ENCODE results near the gene SRCIN1. TPM values are rescaled to one million over a fixed set of nuclear protein-coding genes. Genes with fewer than 3 reads are reported as not detected.

The SRCIN1 gene
- total RNA-seq, 2 donors from 2014 or later = 0.52 to 1.1 TPM

GRCh38 chr17:38511150-38512108 is 94.3 kb downstream of the SRCIN1 start:
- TF ChIP-seq, protein P1, sequence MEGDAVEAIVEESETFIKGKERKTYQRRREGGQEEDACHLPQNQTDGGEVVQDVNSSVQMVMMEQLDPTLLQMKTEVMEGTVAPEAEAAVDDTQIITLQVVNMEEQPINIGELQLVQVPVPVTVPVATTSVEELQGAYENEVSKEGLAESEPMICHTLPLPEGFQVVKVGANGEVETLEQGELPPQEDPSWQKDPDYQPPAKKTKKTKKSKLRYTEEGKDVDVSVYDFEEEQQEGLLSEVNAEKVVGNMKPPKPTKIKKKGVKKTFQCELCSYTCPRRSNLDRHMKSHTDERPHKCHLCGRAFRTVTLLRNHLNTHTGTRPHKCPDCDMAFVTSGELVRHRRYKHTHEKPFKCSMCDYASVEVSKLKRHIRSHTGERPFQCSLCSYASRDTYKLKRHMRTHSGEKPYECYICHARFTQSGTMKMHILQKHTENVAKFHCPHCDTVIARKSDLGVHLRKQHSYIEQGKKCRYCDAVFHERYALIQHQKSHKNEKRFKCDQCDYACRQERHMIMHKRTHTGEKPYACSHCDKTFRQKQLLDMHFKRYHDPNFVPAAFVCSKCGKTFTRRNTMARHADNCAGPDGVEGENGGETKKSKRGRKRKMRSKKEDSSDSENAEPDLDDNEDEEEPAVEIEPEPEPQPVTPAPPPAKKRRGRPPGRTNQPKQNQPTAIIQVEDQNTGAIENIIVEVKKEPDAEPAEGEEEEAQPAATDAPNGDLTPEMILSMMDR (IDR thresholded peaks at IDR 0.05) = no peak
- H3K27me3 ChIP-seq = no peaks in the 10 kb centered on the region
- no peak overlapping the region for H3K4me3 ChIP-seq
- H3K9me3 ChIP-seq = no peaks in the 10 kb centered on the region
- H3K27ac ChIP-seq = no peak overlapping the region
- H3K4me1 ChIP-seq = peaks cover 0 to 30% of the 10 kb centered on the region in 2 donors
- no peak for DNase-seq (ENCODE audit: low spot score)
- peaks cover 19% of the 10 kb centered on the region for H3K36me3 ChIP-seq

DNA sequence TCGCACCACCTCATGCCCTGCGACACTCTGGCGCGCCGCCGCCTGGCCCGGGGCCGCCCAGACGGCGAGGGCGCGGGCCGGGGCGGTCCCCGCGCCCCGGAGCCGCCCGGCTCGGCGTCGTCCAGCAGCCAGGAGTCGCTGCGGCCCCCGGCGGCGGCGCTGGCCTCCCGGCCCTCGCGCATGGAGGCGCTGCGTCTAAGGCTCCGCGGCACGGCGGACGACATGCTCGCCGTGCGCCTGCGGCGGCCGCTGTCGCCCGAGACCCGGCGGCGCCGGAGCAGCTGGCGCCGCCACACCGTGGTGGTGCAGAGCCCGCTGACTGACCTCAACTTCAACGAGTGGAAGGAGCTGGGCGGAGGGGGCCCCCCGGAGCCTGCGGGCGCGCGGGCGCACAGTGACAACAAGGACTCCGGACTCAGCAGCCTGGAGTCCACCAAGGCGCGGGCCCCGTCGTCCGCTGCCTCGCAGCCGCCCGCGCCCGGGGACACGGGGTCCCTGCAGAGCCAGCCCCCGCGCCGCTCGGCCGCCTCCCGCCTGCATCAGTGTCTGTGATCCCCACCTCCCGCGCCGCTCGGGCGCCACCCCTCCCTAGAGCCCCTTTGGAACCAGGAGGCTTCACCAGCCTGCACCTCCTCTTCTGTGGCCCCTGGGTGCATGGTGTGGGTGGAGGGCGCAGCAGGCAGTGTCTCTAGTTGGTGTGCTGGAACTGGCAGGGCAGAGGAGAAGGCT is 95.2 kb downstream of the SRCIN1 start:
- TF ChIP-seq, protein P1 (IDR thresholded peaks at IDR 0.05) = no peak
- Histone ChIP-seq H3K4me3 (peak overlapping the region in 1 of 2 donors; percentile 35), H3K4me1 (peaks cover 0 to 30% of the 10 kb centered on the region in 2 donors), H3K27me3 (no peaks in the 10 kb centered on the region), H3K36me3 (peaks cover 27% of the 10 kb centered on the region), H3K9me3 (no peaks in the 10 kb centered on the region), H3K27ac (no peak overlapping the region)
- DNase-seq (ENCODE audit: low spot score) = no peak

DNA sequence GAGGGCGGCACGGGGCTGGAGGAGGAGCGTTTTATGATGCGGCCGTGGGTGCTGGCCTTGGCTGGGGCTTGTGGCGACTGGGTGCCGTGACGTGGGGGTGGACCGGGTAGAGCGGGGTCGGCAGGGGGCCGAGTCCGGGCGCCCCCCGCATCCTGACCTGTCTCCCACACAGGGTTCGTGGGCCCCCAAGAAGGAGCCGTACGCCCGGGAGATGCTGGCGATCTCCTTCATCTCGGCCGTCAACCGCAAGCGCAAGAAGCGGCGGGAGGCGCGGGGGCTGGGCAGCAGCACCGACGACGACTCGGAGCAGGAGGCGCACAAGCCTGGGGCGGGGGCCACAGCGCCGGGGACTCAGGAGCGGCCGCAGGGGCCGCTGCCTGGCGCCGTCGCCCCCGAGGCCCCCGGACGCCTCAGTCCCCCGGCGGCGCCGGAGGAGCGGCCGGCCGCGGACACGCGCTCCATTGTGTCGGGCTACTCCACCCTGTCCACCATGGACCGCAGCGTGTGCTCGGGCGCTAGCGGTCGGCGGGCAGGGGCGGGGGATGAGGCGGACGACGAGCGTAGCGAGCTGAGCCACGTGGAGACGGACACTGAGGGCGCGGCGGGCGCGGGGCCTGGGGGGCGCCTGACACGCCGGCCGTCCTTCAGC is 95.9 kb downstream of the SRCIN1 start:
- Histone ChIP-seq H3K4me1 (peaks cover 0 to 30% of the 10 kb centered on the region in 2 donors), H3K9me3 (no peaks in the 10 kb centered on the region), H3K4me3 (peak overlapping the region; percentile 17 to 35), H3K27me3 (no peaks in the 10 kb centered on the region), H3K36me3 (peaks cover 34% of the 10 kb centered on the region), H3K27ac (peak overlapping the region; percentile 48 to 50)
- no peak for DNase-seq (ENCODE audit: low spot score)
- TF ChIP-seq, protein P1 (IDR thresholded peaks at IDR 0.05) = no peak

DNA sequence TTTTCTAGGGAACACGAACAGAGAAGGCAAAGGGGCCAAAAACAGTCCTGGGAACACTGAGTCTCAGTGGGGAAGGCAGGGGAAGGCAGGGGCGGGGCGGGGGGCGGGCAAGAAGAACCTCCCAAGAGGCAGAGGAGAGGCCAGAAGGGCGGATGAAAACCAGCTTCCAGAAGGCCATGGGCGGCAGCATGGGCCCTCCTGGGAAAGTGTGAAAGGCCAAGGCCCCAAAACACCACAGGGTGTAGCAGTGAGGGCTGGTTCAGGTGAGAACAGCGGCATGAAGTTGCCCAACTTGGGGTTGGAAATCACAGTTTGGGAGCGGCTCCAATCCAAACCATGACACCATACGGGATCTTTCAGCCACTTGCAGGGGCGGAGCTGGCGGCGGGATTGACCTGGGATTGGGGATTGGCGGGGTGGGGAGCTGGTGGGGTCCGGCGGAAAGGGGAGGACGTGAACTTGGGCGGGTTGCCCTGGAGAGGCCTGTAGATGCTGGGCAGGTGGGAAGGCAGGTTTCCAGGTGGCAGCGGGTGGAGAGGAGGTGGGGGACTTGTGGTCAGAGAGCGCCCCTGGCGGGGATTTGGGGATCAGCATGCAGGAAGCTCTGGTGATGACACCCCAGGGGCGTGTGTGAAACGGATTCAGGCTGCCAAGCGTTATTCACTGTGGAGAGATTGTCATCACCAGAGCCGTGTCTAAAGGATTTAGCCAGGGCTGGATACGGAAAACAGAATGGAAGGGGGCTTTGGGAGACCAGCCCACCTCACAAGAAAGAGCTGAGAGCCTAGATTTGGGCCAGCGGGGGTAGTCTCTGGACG is 96.6 kb downstream of the SRCIN1 start:
- Histone ChIP-seq H3K4me1 (peaks cover 0 to 30% of the 10 kb centered on the region in 2 donors), H3K36me3 (peaks cover 34% of the 10 kb centered on the region), H3K4me3 (peak overlapping the region; percentile 17 to 35), H3K27me3 (no peaks in the 10 kb centered on the region), H3K27ac (peak overlapping the region; percentile 48 to 50), H3K9me3 (no peaks in the 10 kb centered on the region)
- TF ChIP-seq, protein P1 (IDR thresholded peaks at IDR 0.05) = peak; percentile 75 to 79
- peak; percentile 91 for DNase-seq (ENCODE audit: low spot score)

DNA sequence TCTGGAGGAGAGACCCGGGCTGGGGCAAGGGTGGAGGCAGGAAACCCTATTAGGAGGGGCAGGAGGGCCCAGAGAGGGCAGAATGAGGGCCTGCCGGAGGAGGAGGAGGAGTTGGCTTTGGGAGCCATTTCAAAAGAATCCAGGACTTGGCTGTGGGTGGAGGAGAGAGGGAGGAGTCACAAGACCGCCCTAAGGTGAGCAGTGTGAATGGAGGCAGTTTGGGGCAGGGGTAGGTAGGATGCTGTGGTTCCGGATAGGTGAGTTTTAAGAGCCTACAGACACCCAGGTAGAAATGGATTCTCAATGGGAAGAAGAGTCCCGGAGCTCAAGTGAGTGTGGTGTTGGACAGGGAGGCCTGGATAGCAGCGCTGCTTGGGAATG is 97.2 kb downstream of the SRCIN1 start:
- H3K4me3 ChIP-seq = no peak overlapping the region
- H3K9me3 ChIP-seq = no peaks in the 10 kb centered on the region
- H3K36me3 ChIP-seq = peaks cover 34% of the 10 kb centered on the region
- no peak for DNase-seq (ENCODE audit: low spot score)
- H3K27ac ChIP-seq = no peak overlapping the region
- no peaks in the 10 kb centered on the region for H3K27me3 ChIP-seq
- TF ChIP-seq, protein P1 (IDR thresholded peaks at IDR 0.05) = no peak
- H3K4me1 ChIP-seq = peaks cover 0 to 30% of the 10 kb centered on the region in 2 donors

Data from right atrium auricular region (tissue), 2 donors.